ENCODE results near the gene RERE.

Gene RERE

DNA sequence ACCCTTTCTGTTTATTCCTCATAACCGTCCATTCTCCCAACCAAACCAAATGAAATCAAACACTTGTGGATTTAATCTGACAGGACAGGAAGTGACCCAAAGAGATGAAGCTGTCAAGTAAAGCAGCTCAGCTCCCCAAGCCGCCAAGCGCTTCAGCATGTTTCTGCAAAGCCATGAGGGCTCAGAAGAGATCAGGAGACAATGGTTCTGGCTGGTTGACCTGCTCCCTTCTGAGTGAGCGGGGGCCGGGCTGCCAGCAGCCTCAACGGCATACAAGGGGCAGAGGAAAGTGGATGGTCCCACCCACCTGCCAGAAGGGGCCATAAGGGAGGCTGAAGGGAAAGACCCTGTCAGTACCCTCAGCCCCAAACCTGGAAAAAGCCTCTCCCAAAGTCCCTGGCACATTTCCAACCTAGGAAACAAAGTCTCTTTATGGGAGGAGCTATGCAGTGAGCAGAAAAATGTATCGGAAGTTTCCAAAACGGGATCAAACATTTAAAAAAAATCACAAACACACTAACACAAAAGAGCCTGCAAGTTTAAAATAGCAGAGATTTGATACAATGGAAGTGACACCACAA is 454.2 kb downstream of the RERE start:
- no peak for DNase-seq (ENCODE audit: low read depth)

DNA sequence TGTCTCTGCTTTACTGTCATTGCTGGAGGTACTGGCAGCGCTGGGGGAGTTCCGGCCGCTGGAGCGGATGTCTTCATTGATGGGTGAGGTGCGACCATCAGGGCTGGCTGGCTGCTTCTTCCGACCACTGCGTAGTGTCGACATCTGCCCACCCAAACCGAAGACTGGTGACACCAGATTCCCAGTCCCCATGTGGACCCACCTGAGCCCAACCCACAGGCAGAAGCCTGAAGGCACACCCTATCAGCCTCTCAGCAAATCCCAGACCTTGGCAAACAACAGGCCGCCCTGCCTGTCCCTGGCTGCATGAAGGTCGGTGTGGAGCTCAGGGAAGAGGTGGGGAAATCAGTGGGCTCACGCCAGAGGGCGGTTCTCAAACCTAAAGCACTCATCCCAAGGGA is 454.7 kb downstream of the RERE start:
- DNase-seq (ENCODE audit: low read depth) = no peak

DNA sequence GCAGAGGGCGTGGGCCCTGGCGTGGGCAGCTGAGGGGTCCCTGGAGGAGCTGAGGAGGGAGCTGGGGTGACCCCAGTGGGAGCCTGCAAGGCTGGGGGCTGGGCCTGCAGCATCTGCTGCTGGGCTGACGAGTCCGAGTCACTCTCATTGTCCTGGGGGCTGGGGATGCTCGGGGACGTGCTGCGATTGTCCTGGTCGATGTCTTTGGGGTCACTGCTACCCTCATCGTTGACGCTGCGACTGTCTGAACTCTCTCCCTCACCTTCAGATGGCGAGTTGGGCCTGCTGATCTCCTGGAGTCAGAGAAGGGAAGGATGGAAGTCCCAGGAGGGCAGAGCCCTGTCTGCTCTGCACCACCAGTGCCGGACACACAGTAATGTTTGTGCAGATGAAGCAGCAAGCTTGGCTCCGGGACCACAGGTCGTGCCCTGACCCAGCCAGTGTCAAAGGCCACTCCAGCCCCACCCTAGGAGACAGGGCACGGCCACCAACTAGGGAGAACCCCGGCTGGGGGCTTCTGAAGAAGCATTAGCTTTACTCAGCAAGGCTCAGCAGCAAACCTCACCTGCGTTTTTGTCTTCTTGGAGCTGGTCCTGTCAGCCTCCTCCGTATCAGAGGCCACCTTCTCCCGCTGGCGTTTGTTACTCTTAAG is 456.1 kb downstream of the RERE start:
- no peak for DNase-seq (ENCODE audit: low read depth)

DNA sequence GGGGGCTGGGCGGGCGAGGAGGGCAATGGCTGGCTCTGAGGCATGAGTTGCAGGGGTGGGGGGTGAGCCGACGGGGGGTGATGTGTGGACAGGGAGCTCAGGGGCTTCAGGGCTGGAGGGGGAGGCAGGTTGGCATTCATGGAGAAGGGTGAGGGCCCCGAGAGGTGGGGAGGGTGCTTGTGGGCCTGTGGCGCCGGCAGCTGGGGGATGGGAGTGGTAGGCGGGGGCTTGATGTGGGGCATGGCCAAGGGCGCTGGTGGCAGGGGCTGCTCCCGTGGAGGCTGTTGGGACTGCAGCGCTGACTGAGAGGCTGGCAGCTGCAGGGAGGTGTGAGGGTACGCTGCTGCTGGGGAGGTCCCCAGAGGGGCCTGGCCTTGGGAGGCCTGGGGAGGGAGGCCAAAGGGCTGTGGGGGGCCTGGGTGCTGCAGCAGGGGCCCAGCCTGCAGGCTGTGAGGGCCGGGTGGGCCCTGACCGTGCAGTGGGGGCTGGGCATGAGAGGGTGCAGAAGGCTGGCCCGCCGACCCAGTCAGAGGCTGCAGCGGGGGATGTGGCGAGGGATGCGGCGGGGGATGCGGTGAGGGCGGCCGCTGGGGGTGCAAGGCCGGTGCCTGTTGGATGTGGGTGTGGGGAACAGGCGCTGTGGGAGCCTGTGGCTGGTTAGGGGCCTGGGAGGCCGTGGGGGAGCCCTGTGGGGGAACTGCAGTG is 456.8 kb downstream of the RERE start:
- no peak for DNase-seq (ENCODE audit: low read depth)

DNA sequence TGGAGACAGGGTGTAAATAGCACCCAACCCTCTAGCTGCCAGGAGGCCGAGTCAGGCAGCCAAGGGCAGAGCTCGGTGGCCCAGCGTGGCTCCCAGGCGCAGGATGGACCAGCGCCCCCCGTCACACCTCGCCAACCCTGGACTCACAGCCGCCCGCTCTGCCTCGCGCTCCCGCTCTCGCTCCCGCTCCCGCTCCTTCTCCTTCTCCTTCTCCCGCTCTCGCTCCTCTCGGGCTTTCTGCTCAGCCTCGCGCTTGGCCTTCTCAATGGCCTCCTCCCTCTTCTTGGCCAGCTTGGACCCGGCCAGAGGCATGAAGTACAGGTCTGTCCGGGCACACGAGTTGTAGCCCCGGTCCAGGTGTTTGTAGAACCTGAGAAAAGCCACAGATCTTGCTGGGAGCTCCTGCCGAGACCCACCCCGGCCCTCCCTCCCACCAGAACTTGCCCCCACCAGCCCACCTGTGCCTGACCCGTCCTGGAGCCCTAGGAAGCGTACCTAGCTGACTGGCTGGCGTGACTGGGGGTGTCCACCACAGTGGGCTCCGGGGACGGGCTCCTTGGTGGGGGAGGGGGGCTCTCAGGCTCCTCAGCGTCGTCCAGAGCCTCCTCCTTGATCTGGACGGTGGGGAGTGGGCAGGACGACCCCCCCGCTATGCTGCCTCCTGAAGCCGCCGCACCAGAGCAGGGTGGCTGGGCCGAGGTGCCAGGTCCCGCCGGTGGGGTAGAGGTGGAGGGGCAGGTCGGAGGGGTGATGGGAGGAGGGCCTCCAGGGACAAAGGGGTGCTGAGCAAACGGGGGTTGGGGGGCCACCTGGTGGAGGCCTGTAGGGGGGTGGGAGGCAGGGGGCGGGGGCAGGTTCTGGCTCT is 457.6 kb downstream of the RERE start:
- no peak for DNase-seq (ENCODE audit: low read depth)

DNA sequence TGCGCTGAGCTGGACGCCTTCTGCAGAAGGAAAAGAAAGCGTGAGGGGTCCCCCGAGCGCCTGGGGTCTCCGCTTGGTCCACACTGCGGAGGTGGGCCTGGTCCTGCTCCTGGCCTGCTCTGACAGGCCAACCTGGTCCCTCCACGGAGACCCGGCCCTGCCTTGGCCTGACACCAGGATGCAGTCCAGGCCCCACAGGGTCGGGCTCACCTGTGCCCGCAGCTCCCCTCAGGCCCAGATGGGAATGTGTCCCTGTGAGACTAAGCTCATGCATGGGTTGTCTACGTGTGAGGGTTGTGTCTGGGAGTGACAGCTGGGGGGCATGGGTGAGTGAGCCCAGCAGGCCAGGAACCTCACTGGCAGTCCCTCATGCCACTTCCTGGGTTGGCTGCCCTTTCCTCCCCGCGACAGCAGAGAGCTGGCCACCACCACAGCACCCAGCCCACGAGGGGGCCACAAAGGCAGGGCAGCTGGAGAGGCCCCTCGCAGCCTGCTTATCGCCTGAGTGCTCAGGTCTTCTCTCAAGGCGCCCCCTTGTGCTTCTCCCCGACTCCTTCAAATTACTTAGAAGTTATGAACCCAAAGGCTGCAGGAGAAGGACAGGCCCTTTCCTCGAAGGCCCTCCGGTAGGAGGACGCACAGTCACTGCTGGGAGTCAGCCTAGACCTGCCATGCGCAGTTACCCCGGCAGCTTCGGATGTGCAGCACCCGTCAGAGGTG is 458.4 kb downstream of the RERE start:
- DNase-seq (ENCODE audit: low read depth) = no peak

DNA sequence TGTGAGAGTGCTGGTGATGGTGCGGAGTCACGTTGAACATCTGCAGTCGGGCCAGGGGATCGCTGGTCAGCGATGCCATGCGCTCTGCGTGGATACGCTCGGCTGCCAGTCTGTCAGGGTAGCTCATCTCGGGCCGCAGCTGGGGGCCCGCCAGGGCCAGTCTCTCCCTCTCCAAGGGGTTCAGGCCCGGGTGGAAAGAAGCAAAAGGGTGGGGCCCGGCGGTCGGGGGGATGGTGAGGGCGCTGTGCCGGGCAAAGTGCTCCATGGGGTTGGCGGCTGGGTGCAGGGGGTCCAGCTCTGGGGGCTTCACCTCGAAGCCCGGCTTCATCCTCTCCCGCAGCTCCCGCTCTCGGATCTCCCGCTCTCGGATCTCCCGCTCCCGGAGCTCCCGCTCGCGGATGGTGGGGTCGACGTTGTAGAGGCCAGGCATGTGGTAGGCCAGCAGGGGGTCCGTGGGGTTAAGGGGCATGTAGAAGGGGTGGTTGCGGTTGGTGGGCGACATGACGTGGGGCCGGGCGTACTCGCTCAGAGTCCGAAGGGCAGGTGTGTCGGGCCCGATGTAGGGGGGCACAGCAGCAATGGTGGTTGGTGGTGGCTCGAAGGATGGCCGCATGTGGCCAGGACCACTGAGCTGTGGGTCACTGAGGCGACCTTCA is 459.1 kb downstream of the RERE start:
- no peak for DNase-seq (ENCODE audit: low read depth)

DNA sequence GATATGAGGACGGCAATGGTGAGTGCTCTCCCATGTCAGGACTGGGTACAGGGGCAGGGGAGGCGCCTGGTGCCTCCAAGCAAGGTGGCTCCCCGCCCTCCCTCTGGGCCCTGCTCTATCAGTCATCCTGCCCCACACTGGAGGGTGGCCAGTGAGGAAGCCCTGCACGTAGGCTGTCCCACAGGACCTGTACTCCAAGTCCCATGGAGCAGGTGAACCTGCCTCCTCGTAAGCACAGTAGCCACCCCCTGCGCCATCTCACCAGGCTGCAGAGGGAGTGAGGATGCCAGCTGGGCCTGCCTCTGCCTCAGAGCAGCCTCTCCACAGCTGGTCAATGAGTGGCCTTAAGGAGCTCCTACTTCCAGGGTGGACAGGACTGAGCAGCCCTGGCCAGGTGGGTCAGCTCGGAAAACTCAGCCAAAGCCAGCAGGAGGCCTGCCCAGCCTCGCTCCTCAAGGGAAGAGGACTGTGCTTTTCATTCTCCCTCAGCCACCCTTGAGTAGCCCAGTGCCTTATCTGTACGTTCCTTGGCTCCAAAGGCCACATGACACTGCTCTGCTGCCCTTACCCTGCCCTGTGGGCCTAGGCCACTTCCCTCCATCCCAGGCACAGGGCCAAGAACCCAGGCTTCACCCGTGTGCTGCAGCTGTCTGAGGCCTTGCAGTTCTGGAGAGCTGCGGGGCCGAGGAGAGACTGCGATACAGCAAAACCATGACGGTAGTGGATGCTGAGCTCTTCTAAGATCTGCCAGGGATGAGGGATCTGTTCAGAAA is 459.9 kb downstream of the RERE start:
- no peak for DNase-seq (ENCODE audit: low read depth)

DNA sequence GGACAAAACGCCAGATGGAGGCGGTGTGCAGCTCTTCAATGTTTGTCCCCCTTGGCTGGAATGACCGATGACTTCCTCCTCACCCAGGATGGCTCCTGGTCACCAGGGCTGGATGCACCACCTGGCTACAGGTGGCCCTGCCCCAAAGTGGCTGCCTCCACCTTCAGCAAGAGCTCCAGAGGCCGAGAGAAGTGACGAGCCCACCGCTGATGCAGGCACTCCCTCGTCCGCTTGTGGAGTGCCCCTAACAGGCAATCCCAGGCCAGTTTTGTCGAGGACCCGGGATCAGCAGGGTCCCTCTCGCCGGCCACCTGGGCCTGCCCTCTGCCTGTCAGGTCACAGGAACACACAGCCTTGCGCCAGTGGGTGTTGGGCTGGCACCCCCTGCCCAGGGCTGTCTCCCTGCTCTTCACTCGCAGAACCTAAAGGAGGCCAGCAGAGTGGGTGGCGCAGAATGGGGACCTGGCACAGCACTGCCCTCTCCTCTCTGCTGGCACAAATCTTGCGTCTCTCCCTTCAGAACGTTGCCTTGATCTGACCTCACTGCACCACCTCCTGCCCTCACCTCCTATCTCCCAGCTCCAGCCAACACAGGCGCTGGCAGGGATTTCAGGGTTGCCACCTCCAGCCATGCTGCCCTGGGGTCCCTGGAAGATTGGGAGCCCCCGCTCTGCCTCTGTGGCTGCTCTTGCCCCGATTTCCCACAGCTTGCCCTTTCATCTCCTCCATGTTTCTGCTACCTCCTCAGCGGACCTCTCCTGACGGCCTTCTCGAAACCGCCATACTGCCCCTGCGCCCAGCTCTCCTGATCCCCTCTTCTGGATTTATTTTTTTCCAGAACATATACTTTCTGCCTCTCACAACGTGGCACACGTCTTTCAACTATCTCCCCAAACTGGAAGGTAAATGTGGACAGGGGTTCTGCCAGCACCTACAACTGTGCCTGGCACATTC is 460.9 kb downstream of the RERE start:
- DNase-seq (ENCODE audit: low read depth) = no peak

DNA sequence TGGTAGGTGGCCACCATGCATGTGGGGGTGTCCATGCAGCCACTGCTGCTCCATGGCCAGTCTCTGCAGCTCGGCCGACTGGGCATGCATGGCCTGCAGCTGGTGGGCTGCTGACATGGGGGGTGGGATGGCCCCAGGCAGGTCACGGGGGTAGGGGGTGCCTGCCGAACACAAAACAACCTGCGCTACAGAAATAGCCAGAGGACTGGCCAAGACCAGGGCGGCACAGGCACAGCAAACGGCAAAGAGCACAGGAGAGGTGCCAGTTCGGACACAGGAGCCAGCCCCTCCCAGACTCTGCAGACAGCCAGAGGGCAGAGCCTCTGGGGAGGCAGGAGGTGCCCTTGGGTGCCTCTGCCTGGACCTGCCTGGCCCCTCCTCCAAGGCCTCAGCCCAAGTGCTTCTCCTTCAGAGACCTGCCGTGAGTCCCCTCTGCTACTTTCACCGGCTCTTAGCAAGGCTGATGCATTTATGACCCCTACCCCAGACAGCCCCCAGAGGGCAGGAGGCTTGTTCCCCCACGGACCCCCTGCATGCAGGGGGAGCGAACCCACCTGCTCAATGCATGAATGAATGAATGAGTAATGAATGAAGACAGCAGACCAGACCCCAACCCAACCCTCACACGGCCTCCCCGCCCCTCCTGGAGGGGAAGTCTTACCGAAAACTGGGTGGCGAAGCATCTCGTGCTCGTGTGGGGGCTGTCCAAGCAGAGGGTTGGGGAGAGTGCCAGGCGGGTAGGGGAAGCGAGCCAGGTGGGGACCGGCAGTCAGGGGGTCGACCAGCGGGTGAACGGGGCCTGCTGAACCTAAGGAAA is 461.8 kb downstream of the RERE start:
- DNase-seq (ENCODE audit: low read depth) = no peak

DNA sequence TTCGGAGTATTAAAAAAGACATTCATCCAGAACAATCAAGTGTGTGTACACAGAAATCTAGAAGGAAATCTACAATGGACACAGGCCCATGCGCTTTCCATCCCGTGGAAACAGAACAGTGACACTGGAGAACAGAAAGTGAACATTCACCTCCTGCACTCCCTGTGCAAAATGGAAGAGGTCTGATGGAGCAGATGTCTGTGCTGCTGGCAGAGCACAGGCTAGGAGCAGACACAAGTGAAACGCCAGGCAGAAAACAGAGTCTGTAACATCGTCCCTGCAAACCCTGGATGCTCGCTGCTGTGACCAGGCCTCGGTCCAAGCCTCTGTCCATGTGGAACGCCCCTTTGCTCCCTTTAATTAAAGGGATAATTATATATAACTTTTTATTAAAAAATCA is 463.4 kb downstream of the RERE start:
- DNase-seq (ENCODE audit: low read depth) = no peak

DNA sequence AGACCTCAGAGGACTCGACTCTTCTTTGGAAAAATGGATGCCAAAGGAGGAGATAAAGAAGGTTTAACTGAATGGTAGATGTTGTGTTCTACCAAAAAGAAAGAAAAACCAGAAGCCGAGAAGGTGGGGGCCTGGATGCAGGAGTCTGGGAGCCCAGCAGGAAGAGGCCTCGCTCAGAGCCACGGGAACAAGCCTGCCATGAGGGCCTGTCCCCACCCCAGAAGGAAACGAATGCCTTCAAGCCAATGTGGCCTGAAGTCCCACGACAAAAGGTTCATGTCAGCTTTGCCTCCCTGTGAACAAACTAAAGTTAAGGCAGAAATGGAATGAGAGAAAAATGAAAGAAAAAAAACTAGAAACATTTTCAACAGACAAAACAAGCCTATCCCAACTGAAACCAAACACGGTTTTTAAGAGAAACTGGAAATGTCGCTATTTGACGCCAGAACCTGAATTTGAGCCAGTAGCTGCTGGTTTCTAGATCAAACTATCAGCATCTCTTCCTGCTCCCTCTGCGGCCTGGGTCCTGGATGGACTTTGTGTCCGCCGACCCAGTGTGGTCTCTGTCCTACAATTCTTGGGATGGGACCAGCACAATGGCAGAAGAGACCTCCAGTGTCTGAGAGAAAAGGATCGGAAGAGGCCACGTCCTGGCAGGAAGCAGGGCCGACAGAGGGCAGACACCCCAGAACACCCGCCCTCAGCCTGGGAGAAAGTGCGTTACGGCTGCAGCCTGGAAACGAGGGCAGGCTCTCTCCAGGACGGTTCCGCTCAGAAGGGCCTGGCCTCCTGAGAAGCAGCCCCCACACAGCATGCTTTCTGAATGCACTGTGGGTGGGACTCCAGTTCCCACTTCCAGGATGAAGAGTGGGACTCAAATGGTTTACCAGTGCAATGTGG is 464.3 kb downstream of the RERE start:
- DNase-seq (ENCODE audit: low read depth) = no peak

DNA sequence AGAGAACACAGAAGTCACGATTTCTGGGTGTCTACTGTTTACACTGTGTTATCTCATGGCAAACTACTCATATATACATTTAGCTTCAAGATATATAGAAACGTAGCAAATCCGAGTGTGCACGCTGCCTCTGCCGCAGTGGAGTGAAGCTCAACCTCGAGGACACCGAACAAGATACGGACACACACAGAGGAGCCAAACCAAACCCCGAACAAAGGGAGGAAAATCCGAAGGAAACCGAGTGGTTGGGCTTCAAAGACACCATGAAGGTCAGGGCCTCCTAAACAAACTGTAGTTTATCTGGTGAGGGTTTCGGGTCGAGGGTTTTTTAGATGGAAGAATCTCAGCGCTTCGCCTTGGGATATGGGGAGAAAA is 465.0 kb downstream of the RERE start:
- no peak for DNase-seq (ENCODE audit: low read depth)

DNA sequence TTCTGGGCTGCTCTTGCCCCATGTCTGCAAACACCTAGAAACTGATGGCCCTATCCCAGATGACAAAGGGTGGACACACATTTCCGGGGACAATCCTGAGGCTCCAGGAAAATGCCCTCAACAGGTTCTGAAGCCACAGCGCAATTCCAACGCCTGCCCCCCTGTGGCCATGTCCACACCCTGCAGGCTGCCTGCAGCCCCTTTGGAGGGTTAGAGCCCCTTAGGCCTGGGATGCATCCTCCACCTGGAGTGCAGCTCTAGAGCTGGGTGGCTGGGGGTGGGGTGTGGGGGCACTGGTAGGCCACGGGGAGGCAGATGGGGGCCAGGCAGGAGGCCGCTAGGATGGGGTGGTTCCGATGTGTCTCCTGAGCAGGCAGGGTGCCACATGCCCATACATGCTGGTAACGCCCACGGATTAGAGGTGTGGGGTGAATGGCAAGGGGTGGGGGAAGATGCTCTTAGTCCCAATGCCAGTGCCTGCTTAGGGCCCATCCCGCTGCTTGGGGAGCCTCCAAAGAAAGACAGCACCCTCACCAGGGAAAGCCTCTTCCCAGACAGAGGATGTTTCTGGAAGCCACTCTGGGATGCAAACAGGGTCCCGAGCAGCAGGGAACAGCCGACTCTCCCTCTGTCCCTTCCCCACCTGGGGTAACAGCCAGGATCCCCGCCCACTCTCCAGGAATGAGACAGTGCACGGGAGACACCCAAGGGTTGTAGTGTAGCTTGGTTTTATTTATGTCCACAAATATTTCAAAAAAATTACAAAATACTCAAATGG is 465.6 kb downstream of the RERE start:
- DNase-seq (ENCODE audit: low read depth) = no peak

DNA sequence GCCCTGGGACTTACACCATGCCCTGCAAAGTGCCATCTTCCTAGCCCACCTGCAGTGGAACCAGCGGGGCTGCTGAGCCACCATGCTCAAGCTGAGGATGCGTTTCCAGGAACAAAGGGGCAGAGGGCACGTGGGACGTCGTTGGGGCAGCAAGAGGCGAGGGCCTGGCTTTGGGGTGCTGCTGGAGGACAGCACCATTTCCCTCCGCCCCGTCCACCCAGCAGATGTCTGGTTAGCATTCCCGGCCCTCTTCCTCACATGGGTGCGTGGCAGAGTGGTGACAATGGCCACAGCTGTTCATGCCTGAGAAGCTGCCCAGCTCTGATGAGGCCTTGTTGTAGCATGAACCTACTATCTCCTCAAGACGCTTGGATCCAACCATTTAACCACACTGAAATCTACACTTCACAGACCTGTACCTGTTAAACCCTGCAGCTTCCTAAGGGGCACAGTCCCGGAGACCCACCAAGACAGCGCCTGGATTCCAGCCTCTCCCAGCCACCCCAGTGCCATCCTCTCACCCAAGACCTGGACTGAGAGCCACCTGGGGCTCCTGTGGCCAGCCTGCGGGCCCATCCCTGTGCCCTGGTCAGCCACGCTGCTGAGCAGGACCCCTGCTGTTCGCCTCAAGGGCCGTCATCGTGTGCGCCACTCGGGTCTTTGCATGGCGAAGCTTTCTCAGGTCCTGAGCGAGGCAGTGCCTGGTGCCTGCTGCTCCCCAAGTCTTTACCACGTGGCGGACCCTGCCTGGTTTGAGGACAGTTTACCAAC is 466.3 kb downstream of the RERE start:
- no peak for DNase-seq (ENCODE audit: low read depth)

DNA sequence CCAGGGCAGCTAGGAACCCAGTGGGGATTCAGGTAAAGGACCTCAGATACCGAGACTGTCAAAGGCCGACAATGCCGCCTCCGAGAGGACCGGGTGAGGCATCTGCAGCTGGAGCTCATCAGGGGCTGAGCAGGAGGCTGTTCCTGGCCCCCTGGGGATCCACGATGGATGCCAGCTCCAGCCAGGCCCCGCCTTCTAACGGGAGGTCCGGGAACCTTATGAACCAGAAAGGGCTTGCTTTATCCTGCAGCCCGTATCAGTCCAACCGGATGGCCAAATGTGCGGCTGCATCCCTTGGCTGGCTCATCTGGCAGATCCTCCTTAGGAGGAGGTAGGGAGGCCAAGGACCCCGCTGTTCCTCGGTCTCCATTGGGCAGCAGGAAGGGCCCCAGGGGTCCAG is 467.5 kb downstream of the RERE start:
- DNase-seq (ENCODE audit: low read depth) = no peak

Measured in stimulated activated CD4-positive, alpha-beta T cell treated with anti-CD3 and anti-CD28 coated beads, Interleukin-2, amount 100 ng/mL, for 4 hours (primary cell).